ENCODE measurements around the gene TRIM63. TPM values are rescaled to one million over a fixed set of nuclear protein-coding genes. Genes with fewer than 3 reads are reported as not detected.

Gene TRIM63
- total RNA-seq, 1 experiment from 2014 or later: not detected

GRCh38 chr1:26003262-26003661 is 64.2 kb downstream of the TRIM63 start:
- no peaks in the 10 kb centered on the region; the same call in 1 of the 2 replicates for H3K27me3 Mint-ChIP-seq (ENCODE audit: low read depth)
- DNase-seq (ENCODE audit: low spot score) (no peak), ATAC-seq (no peak)
- ChIA-PET CTCF (interaction anchor here (1.5 to 3.1 kb wide), 4 partner anchors 15 to 193 kb away, joined by 3 to 23 read pairs (median 6); partner anchors contain the start of gene EXTL1), POLR2A (no interaction called here)
- no peak overlapping the region for H3K27ac Mint-ChIP-seq
- peaks cover 16% of the 10 kb centered on the region for H3K4me1 Mint-ChIP-seq
- H3K36me3 Mint-ChIP-seq: no peaks in the 10 kb centered on the region
- no peak for TF ChIP-seq PRRX2 (CRISPR knock-in tag; IDR thresholded peaks at IDR 0.05)
- no peak for TF ChIP-seq ZMAT4 (CRISPR knock-in tag; IDR thresholded peaks at IDR 0.05)
- TF ChIP-seq ZNF396 (CRISPR knock-in tag; IDR thresholded peaks at IDR 0.05; ENCODE audit: borderline replicate concordance): no peak
- no peak for TF ChIP-seq AR (CRISPR knock-in tag; IDR thresholded peaks at IDR 0.05)
- TF ChIP-seq SOX15 (CRISPR knock-in tag; IDR thresholded peaks at IDR 0.05): no peak
- TF ChIP-seq AFF4 (CRISPR knock-in tag; IDR thresholded peaks at IDR 0.05; ENCODE audit: borderline replicate concordance): no peak
- no peak for TF ChIP-seq FOXJ3 (CRISPR knock-in tag; IDR thresholded peaks at IDR 0.05; ENCODE audit: borderline replicate concordance)
- TF ChIP-seq USF2 (CRISPR knock-in tag; IDR thresholded peaks at IDR 0.05): no peak
- TF ChIP-seq FOXP4 (CRISPR knock-in tag; IDR thresholded peaks at IDR 0.05): no peak
- TF ChIP-seq IRF1 (CRISPR knock-in tag; IDR thresholded peaks at IDR 0.05): no peak
- no peak overlapping the region for H3K4me3 Mint-ChIP-seq
- H3K9me3 Mint-ChIP-seq: no peaks in the 10 kb centered on the region

Other genes with a start within 250 kb of the TRIM63 start
- 28.9 to 32.2 TPM (median 30.5 TPM) in 3 replicates for gene MTFR1L, start 247.7 kb downstream of the TRIM63 start, total RNA-seq (2021)
- gene AUNIP, start 208.2 kb downstream of the TRIM63 start, total RNA-seq (2021): 14.2 to 16.1 TPM (median 15.1 TPM) in 3 replicates
- 6.7 to 9.1 TPM (median 8.4 TPM) in 3 replicates for gene PAQR7, start 191.9 kb downstream of the TRIM63 start, total RNA-seq (2021)
- 418 to 483 TPM (median 458 TPM) in 3 replicates for gene STMN1, start 161.2 kb downstream of the TRIM63 start, total RNA-seq (2021)
- gene PAFAH2, start 69.6 kb downstream of the TRIM63 start, total RNA-seq (2021): 9.4 to 11.8 TPM (median 11.5 TPM) in 3 replicates
- 1.3 to 2.1 TPM (median 1.9 TPM) in 3 replicates for gene EXTL1, start 45.9 kb downstream of the TRIM63 start, total RNA-seq (2021)
- gene SLC30A2, start 21.5 kb downstream of the TRIM63 start, total RNA-seq (2021): 0.15 to 0.41 TPM (median 0.41 TPM) in 3 replicates
- 4.0 to 5.5 TPM (median 4.3 TPM) in 3 replicates for gene PDIK1L, start 44.2 kb upstream of the TRIM63 start, total RNA-seq (2021)
- gene FAM110D, start 91.4 kb upstream of the TRIM63 start, total RNA-seq (2021): 0.37 to 0.55 TPM (median 0.53 TPM) in 3 replicates
- not detected in 3 replicates for gene C1orf232, start 101.3 kb upstream of the TRIM63 start, total RNA-seq (2021)
- 39.6 to 49.1 TPM (median 43.3 TPM) in 3 replicates for gene ZNF593, start 102.3 kb upstream of the TRIM63 start, total RNA-seq (2021)
- not detected in 3 replicates for gene ZNF593OS, start 104.2 kb upstream of the TRIM63 start, total RNA-seq (2021)
- gene CNKSR1, start 109.9 kb upstream of the TRIM63 start, total RNA-seq (2021): 18.0 to 20.5 TPM (median 19.7 TPM) in 3 replicates
- 0.35 to 0.85 TPM (median 0.55 TPM) in 3 replicates for gene CATSPER4, start 123.0 kb upstream of the TRIM63 start, total RNA-seq (2021)
- 32.0 to 40.8 TPM (median 35.3 TPM) in 3 replicates for gene CEP85, start 166.6 kb upstream of the TRIM63 start, total RNA-seq (2021)
- gene SH3BGRL3, start 212.5 kb upstream of the TRIM63 start, total RNA-seq (2021): 70.8 to 92.9 TPM (median 92.3 TPM) in 3 replicates
- gene UBXN11, start 239.0 kb upstream of the TRIM63 start, total RNA-seq (2021): 12.4 to 14.1 TPM (median 14.1 TPM) in 3 replicates